22Rv1 (cell line): ENCODE results near the gene ANKRA2.
A peak's percentile ranks its signal among the peaks of the same experiment; 100 is the strongest.

Experiments
- H3K27ac ChIP-seq: fragments of 450-650 bp; 2 replicates; pipeline ENCODE4 v1.5.1; 2017
- CTCF ChIP-seq: fragments of 450-650 bp; IDR thresholded peaks from 2 replicates; pipeline ENCODE4 v1.5.1; 2017; ENCODE audit warnings: mild to moderate bottlenecking

The ANKRA2 gene

GRCh38 chr5:73506459-73506955 is 58.9 kb downstream of the ANKRA2 start:
- H3K27ac ChIP-seq, result peak overlapping the region; percentile 68
- TF ChIP-seq CTCF, result no peak
